Left ventricle myocardium inferior (tissue), 1 donor: ENCODE data around the gene SAFB. TPM values are rescaled to one million over a fixed set of nuclear protein-coding genes. Genes with fewer than 3 reads are reported as not detected.
"Not testable (repeated sequence)": the region's sequence is repeated elsewhere in the genome, so short reads cannot be mapped to it uniquely, and the experiment has no call there.

Experiments used
- DNase-seq: peaks from one replicate; pipeline ENCODE4 v3.0.0-alpha.2; 2020
- H3K27ac ChIP-seq: fragments of 200-600 bp; replicated peaks from 2 replicates; pipeline ENCODE4 v1.8.0; 2021
- H3K27me3 ChIP-seq: fragments of 200-600 bp; 2 replicates; pipeline ENCODE4 v1.8.0; 2021; ENCODE audit warnings: low read depth
- H3K36me3 ChIP-seq: fragments of 200-600 bp; 2 replicates; pipeline ENCODE4 v1.8.0; 2021
- H3K4me1 ChIP-seq: fragments of 200-600 bp; 2 replicates; pipeline ENCODE4 v1.8.0; 2021
- H3K4me3 ChIP-seq: fragments of 200-600 bp; 2 replicates; pipeline ENCODE4 v1.8.0; 2021; ENCODE audit warnings: mild to moderate bottlenecking, moderate library complexity
- H3K9me3 ChIP-seq: fragments of 200-600 bp; replicated peaks from 2 replicates; pipeline ENCODE4 v1.8.0; 2021
- intact Hi-C: fragments of 100-400 bp; cut with micrococcal nuclease; formaldehyde crosslinking; loops from one replicate; pipeline ENCODE4 v1.11.0; 2022
- total RNA-seq: library from RNA; stranded (reverse); fragmentation: NEBNext Ultra II Directional; extraction: Animal tissue kit (Norgen Biotek cat#: 25700); gene quantifications from one replicate; pipeline ENCODE4 v1.2.1, GENCODE V29; 2021
- TF ChIP-seq, protein P1 (sequence below): fragments of 200-600 bp; IDR thresholded peaks from 2 replicates; pipeline ENCODE4 v1.8.0; 2021; ENCODE audit warnings: antibody characterized with exemption, mild to moderate bottlenecking, borderline replicate concordance
- donor health status: DM: no; HTN: yes; CAD: no; lungs with severe emphysema.

The SAFB gene
- total RNA-seq, 1 donor from 2014 or later: 54.6 TPM

- H3K9me3 ChIP-seq: no peaks in the 10 kb centered on the region
- TF ChIP-seq, protein P1, sequence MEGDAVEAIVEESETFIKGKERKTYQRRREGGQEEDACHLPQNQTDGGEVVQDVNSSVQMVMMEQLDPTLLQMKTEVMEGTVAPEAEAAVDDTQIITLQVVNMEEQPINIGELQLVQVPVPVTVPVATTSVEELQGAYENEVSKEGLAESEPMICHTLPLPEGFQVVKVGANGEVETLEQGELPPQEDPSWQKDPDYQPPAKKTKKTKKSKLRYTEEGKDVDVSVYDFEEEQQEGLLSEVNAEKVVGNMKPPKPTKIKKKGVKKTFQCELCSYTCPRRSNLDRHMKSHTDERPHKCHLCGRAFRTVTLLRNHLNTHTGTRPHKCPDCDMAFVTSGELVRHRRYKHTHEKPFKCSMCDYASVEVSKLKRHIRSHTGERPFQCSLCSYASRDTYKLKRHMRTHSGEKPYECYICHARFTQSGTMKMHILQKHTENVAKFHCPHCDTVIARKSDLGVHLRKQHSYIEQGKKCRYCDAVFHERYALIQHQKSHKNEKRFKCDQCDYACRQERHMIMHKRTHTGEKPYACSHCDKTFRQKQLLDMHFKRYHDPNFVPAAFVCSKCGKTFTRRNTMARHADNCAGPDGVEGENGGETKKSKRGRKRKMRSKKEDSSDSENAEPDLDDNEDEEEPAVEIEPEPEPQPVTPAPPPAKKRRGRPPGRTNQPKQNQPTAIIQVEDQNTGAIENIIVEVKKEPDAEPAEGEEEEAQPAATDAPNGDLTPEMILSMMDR: peak; percentile 25
- peak overlapping the region; percentile 89 for H3K27ac ChIP-seq
- intact Hi-C loops: no loop called here
- peak overlapping the region; percentile 77 for H3K4me3 ChIP-seq
- H3K4me1 ChIP-seq: peaks cover 45% of the 10 kb centered on the region
- peaks cover 12% of the 10 kb centered on the region for H3K36me3 ChIP-seq
- no peaks in the 10 kb centered on the region for H3K27me3 ChIP-seq
- no peak for DNase-seq
Measured at GRCh38 chr19:5687360-5688198, 64.7 kb downstream of the SAFB start.

DNA sequence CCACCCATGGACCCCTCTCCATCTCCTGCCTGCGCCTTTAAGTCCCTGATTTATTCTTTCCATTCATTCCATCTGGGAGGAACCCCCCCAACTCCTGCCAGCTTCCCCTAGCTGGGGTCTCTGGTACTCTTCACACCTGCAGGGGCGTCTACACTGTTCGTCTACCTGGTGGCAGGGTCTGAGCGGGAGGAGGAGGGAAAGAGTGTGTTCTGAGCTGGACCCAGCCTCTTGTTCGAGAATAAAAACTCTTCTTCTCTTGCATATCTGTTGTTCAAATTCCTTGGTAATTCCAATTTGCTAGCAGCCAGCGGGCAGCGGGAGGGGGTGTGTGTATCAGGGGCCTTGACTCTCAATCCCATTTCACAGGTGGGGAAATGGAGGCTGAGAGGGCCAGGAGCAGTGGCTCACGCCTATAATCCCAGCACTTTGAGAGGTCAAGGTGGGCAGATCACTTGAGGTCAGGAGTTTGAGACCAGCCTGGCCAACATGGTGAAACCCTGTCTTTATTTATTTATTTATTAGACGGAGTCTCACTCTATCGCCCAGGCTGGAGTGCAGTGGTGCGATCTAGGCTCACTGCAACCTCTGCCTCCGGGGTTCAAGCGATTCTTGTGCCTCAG, 65.5 kb downstream of the SAFB start:
- H3K9me3 ChIP-seq, H3K4me3 ChIP-seq, DNase-seq, H3K27me3 ChIP-seq, intact Hi-C loops, H3K27ac ChIP-seq: not testable (repeated sequence)
- peaks cover 20% of the 10 kb centered on the region for H3K36me3 ChIP-seq
- peaks cover 53% of the 10 kb centered on the region for H3K4me1 ChIP-seq

- intact Hi-C loops: no loop called here
- Histone ChIP-seq H3K4me1 (peaks cover 53% of the 10 kb centered on the region), H3K9me3 (no peaks in the 10 kb centered on the region), H3K4me3 (peak within 1 kb of the TSS; percentile 96), H3K36me3 (peaks cover 39% of the 10 kb centered on the region), H3K27ac (peak within 1 kb of the TSS; percentile 94), H3K27me3 (no peaks in the 10 kb centered on the region)
- DNase-seq: peak; percentile 98
- TF ChIP-seq, protein P1: peak; percentile 96
Measured at GRCh38 chr19:5690125-5690954, 67.5 kb downstream of the SAFB start, which contains the start of gene RPL36. RPL36 (plus strand) TSS chr19:5690295; CDS start chr19:5690508, 213 bp downstream.

DNA sequence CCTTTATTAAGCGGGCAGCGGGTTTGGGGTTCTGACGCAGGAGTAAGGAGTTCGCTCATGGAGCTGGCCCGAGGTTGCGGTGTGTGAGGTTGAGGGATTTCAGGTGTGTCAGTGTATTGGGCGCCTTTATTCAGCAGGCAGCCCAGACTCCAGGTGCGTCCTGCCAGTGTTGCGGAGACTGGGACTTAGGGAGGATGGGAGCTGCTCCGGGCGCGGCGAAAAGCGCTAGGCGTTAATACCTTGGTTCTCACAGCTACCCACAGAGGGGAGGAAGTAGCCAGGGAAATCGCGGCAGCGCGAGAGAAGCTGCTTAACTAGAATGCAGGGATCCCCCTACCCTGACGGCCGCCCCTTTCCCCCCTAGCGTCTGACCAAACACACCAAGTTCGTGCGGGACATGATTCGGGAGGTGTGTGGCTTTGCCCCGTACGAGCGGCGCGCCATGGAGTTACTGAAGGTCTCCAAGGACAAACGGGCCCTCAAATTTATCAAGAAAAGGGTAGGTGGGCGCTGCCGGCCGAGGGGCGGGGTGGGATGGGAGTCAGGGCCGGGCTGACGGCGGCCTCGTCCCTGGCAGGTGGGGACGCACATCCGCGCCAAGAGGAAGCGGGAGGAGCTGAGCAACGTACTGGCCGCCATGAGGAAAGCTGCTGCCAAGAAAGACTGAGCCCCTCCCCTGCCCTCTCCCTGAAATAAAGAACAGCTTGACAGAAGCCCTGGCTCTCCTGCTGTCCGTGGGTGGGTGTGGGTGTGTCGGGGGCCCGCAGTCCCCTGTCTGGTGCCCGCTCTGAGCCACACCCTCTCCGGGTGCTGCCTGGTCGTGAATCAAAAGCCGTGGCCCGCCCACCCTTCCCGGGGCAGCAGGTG, 68.3 kb downstream of the SAFB start:
- H3K27ac ChIP-seq: peak overlapping the region; percentile 94
- peak overlapping the region; percentile 96 for H3K4me3 ChIP-seq
- peaks cover 48% of the 10 kb centered on the region for H3K36me3 ChIP-seq
- TF ChIP-seq, protein P1: no peak
- intact Hi-C loops: no loop called here
- H3K9me3 ChIP-seq: no peaks in the 10 kb centered on the region
- peak; percentile 81 for DNase-seq
- no peaks in the 10 kb centered on the region for H3K27me3 ChIP-seq
- H3K4me1 ChIP-seq: peaks cover 51% of the 10 kb centered on the region

DNA sequence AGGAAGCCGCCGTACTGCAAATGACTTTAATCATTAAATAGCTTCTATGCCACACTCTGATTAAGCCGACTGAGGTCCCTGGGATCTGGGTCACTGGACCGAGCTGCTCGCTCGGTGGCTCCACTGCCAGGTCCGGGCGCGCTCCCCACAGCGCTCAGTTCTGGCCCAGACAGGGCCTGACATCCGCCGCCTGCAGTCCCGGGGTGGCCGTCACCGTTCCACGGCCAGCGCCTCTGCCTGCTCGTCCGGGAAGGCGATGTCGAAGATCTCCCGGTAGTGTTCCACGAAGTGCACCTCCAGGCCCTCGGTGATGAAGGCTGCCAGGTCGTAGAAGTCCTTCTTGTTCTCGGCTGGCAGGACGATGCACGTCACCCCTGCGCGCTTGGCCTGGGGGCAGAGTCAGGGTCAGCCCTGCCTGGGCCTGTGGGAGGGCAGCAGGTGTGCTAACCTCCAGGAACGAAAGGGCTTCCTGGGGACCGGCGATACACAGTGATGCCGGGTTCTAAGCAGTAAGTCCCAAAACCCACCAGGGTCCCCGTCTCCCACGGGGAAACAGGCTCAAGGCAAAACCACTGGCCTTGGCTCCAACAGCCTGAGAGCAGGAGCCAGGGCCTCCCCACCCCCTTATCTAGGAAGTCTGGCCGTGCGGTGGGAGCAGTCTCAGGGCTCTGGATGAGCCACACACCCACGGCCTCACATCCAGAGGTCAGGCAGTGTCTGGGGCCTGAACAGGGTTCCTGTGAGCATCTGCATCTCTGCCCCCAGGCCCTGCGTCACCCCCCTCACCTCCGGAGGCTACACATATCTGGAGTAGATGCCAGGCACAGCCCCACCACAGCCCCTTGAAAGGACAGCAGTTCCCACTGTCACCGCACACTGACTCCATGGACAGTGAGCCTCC, 69.2 kb downstream of the SAFB start:
- no peaks in the 10 kb centered on the region for H3K27me3 ChIP-seq
- no peak for DNase-seq
- H3K4me1 ChIP-seq: peaks cover 42% of the 10 kb centered on the region
- H3K27ac ChIP-seq: peak overlapping the region; percentile 94
- peak overlapping the region; percentile 96 for H3K4me3 ChIP-seq
- H3K9me3 ChIP-seq: no peaks in the 10 kb centered on the region
- intact Hi-C loops: no loop called here
- TF ChIP-seq, protein P1: no peak
- peaks cover 57% of the 10 kb centered on the region for H3K36me3 ChIP-seq
